GM12891 (cell line): Measurements from ENCODE around the gene GAS2.

Experiments
- POLR2A ChIP-seq: IDR thresholded peaks from 2 replicates; pipeline ENCODE4 v1.6.1; 2011; ENCODE audit warnings: low read depth, low read length, control low read depth
- POLR2AphosphoS5 ChIP-seq: IDR thresholded peaks from 2 replicates; pipeline ENCODE4 v1.6.1; 2011; ENCODE audit warnings: low read depth, low read length, control low read depth
- POU2F2 ChIP-seq: IDR thresholded peaks from 2 replicates; pipeline ENCODE4 v1.6.1; 2011; ENCODE audit warnings: low read depth, mild to moderate bottlenecking, control low read depth, low read length, moderate library complexity
- SPI1 ChIP-seq: IDR thresholded peaks from 2 replicates; pipeline ENCODE4 v1.6.1; 2011; ENCODE audit warnings: low read depth, low read length, control low read depth
- TAF1 ChIP-seq: IDR thresholded peaks from 2 replicates; pipeline ENCODE4 v1.6.1; 2011; ENCODE audit warnings: low read depth, low read length, control low read depth

DNA sequence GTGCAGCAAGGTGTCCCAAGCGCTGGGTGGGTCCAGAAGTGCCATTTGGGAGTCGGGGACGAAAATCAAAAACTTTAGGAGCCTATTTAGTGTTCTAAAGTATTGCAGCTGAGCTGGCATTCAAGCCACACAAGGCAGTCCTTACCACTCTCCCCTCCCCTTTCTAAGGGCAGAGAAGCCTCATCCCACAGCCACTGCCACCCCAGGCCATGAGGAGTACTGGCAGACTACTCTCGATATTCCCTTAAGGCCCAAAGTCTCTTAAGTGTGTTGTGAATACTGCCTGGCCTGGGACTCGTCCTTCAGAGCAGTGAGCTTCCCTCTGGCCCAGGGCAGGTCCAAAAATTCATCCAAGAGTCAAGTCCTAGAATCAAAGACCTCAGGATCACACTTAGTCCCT lies 48.5 kb upstream of the GAS2 start:
- TF ChIP-seq POLR2A = no peak
- no peak for TF ChIP-seq TAF1
- TF ChIP-seq POLR2AphosphoS5 = no peak
- TF ChIP-seq POU2F2 = no peak
- TF ChIP-seq SPI1 = no peak
